ENCODE data around the gene DLG1.
"Not testable (repeated sequence)": the region's sequence is repeated elsewhere in the genome, so short reads cannot be mapped to it uniquely, and the experiment has no call there.

DLG1 gene

DNA sequence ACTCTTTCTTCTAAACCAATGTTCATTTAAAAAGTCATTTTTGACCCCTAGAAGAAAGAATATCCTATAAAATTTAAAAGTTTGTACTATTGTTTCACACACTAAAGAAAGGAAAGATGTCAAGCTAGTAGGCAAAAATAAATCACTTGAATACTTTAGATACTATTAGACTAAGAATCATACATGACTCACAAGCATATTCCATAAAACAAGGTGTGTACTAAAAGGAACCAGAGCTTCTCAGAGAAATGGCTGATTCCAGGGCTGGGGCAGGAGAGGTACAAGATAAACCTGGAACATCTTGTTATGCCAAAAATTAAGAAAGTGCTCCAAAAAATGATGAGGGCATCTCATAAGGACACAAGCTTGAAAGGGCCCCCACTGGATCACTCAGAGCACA, 8.7 kb downstream of the DLG1 start:
- no peak for DNase-seq (ENCODE audit: low read depth in 2 of 2)

DNA sequence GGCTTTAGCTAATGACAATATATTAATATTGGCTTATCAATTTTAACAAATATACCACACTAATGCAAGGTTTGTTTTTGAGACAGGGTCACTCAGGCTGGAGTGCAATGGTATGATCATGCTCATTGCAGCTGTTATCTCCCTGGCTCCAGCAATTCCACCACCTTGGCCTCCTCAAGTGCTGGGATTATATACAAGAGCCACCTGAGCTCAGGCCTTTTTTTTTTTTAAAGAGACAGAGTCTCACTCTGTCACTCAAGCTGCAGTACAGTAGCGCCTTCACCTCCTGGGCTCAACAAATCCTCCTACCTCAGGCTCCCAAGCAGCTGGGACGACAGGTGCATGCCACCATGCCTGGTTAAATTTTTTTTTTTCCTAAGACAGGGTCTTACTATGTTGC, 11.7 kb downstream of the DLG1 start:
- no peak for DNase-seq (ENCODE audit: low read depth in 2 of 2)

DNA sequence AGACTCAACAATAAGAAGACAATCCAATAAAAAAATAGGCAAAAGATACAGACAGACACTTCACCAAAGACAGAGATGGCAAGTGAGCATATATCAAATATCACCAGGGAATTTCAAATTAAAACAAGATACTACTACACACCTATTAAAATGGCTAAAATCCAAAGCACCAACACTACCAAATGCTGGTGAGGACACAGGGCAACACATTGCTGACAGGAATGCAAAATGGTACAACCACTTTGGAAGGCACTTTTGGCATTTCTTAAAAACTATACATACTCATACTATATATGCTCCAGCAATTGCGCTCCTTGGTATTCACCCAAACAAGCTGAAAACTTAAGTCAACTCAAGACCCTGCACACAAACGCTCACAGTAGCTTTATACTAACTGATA, 12.9 kb downstream of the DLG1 start:
- DNase-seq (ENCODE audit: low read depth in 2 of 2) = no peak

DNA sequence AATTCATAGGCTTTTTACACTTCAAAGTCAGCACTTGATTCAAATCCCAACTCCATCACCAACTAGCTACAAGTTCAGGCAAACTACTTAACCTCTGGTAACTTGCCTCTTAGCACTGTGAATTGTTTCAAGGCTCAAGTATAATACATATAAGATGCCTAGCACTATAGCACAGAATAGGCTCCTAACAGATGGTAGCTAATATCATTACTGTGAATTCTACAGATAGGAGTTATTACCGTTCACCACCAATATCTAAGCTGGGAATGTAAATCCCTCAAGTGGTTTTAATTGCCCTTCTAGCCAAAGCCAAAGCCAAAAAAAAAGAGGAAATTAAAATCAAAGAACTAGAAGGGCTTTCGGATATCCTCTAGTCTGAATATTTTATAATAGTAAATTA, 15.4 kb downstream of the DLG1 start:
- no peak for DNase-seq (ENCODE audit: low read depth in 2 of 2)

DNA sequence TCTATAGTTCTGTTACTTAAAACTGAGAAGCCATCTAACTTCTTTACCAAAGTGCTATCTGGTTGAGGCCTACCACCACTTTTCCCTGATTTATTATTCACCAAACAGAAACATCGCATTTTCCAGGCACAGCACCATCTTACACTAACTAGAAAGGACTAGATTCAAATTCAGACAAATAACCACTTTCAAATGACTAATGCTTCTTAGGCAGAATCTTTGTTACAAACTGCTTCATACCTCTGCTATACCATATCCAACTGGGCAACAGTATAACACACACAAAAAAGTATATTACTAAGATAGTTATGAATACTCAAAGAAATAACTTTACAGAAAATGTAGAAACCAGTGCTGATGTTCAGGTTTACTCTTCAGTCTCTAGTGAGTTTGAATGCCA, 16.6 kb downstream of the DLG1 start:
- no peak for DNase-seq (ENCODE audit: low read depth in 2 of 2)

DNA sequence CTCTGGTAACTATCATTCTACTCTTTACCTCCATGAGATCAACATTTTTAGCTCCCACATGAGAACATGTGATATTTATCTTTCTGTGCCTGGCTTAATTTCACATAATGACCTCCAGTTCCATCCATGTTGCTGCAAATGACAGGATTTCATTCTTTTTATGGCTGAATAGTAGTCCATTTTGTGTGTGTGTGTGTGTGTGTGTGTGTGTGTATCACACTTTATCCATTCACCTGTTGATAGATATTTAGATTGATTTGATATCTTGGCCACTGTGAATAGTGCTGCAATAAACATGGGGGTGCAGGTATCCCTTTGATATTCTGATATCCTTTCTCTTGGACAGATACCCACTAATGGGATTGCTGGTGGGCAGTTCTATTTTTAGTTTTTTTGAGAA, 18.3 kb downstream of the DLG1 start:
- DNase-seq (ENCODE audit: low read depth in 2 of 2) = no peak

DNA sequence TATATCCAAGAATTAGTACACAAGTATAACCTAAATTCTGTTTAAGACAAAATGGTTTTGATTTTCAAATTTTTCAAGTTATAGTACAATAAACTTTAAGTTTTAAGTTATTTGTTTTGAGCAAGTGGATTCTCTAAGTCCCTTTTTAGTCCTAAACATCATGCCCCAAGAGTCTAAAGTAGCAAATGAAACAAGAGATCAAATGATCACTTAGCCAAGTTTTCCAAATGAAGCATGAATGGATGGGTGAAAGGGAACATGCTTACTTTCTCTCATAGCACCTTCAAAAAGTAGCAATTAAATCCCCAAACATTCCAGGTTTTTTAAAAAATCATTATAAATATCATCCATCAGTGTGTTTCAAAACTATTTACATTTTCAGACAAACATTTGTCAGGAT, 19.5 kb downstream of the DLG1 start:
- no peak for DNase-seq (ENCODE audit: low read depth in 2 of 2)

DNA sequence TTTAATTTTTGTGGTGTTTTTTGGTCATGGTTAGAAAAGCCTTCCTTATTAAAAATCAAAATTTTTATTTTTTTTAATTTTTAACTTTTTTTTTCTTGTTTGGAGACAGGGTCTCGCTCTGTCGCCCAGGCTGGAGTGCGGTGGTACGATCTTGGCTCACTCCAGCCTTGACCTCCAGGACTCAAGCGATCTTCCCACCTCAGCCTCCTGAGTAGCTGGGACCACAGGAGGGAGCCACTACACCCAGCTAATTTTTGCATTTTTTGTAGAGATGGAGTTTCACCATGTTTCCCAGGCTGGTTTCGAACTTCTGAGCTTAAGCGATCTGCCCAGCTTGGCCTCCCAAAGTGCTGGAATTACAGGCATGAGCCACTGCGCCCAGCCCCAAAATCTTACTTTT, 21.6 kb downstream of the DLG1 start:
- not testable (repeated sequence) for DNase-seq (ENCODE audit: low read depth in 2 of 2)

DNA sequence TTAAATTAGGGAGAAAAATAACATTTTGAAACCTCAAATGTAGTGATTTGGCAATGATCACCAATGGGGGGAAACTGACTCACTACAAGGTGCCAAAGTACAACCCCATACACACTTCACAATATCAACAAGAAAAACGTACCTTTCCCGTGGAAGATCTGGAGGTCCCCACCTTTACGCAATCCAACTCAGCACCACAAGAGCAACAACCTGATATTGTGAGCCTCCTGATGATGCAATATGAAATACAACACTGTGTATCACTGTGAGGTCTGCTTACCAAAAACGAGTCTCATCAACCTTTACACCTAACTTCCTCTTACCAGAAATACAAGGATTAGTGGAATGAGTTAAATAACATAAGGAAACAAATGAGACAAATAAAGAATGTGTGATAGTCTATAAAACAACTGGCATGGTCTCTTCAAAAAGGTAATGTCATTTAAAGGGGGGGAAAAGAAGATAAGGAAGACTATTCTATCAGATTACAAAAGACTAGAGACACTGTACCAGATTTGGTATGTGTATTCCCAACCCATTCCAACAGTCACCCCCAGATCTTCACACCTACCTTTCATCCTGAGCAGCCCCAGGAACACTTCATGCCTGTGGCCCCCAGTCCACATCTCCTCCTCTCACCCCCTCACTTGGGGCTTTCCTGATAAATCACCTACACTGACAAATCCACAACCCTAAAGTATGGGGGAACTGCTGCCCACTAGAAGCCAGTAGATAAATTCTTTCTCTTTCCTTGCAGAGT, 27.7 kb downstream of the DLG1 start:
- no peak for DNase-seq (ENCODE audit: low read depth in 2 of 2)

DNA sequence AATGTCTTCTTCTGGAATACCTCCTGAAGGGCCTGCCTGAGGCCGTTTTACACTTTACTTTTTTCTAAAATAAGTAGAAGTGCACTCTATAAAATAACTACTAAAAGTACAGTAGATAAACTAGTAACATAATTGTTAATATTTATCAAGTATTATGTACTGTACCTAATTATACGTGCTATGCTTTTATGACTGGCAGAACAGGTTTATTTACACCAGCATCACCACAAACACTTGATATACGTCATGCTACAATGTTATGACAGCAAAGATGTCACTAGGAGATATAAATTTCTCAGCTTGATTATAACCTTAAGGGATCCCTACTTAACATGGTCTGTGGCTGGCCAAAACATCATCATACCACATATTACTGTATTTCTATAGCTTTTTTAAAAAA, 29.4 kb downstream of the DLG1 start:
- DNase-seq (ENCODE audit: low read depth in 2 of 2) = no peak

DNA sequence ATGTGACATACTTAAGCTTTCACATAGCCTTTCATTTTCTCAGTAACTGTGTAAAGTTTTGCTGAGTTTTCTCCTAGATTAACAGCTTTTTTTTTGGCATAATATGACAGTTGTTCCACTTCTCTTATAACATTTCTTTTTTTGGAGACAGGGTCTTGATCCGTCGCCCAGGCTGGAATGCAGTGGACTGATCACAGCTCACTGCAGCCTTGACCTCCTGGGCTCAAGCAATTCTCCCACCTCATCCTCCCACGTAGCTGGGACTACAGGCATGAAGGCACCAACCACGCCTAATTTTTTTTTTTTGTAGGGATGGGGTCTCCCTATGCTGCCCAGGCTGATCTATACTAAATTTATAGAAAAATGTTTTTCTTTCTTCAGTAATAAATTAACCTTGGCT, 30.1 kb downstream of the DLG1 start:
- DNase-seq (ENCODE audit: low read depth in 2 of 2) = no peak

DNA sequence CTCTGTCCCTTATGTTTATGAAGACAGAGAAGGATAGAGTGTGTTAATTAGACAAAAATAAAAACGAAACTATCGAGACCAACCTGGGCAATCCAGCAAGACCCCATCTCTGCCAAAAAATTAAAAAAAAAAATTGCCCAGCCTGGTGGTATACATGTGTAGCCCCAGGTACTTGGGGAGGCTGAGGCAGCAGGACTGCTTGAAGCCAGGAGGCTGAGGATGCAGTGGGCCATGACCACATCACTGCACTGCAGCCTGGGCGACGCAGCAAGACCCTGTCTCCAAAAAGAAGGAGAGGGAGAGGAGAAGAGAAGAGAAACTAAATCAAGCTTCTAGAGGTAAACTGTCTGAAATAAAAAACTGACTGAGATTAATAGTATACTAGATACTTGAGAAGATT, 32.1 kb downstream of the DLG1 start:
- no peak for DNase-seq (ENCODE audit: low read depth in 2 of 2)

DNA sequence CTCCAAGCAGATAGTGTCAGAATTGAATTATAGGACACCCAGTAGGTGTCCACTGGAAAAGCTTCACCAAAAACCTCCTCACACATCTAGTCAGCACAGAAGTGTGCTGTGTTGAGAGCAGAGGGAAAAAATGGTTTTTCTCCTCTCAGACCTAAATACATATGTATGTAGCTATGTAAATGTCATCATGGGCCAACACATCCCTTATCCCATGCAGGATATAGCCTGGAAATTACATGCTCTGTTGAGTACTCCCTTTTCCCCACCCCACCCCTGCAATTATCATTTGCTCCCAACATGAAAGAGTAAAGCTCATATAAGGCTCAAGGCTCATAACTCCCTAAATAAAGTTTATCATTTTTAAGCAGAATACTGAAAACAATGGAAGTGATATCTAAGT, 35.7 kb downstream of the DLG1 start:
- DNase-seq (ENCODE audit: low read depth in 2 of 2) = no peak

DNA sequence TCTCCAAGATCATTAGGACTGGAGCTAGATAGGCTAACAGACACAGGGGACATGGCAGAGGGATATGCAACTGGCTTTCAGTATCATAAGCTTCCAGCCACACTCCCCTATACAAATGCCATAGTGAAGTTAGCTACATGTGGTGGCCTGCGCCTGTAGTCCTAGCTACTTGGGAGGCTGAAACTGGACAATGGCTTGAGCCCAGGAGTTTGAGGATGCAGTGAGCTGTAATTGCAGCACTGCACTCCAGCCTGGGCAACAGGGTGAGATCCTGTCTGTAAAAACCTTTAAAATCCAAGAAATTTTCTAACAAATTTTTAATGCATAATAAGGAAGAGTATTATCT, 37.3 kb downstream of the DLG1 start:
- DNase-seq (ENCODE audit: low read depth in 2 of 2) = no peak

DNA sequence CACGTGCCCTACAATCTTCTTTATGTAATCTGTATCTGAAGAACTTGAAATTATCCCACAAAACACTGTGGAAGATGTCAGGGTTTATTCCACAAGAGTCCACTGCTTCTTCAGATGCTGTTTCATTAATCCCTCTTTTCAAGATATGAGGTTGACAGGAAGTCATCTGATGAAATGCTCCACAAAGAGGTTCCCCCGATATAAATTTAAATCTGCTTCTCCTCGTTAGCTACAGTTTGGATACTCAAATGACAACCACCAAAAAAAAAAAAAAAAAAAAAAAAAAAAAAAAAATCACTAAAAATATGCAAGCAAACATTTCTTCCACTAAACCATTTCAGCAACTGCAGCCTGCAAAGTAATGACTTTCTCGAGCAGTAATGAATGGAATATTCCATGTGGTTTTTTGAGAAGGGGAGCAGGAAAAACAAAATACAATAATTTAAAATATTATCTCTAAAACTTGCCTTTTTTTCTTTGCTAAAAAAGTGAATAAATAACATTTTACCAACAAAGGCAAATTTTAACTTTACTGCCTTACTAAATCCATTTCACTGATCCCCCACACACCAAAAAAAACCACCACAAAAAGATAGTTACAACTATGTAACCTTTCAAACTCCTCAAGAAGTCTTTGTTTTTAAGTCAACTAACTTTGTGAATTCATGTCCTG, 37.8 kb downstream of the DLG1 start:
- no peak for DNase-seq (ENCODE audit: low read depth in 2 of 2)

DNA sequence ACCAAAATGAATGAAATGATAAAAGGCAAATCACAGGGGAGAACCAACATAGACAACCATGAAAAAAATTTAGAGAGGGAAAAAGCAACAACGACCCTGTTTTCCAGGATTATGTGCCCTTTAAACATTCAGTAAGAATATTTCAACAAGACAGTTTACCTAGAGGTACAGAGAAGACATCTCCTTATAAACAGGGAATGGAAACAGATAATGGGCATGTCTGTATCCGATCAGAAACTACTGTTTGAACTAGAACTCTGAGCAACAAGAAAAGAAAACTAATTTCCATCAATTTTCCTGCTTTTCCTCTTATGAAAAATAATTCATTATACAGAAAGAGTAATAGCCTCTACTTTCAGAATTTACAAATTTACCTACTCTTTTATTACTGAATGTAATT, 39.3 kb downstream of the DLG1 start:
- DNase-seq (ENCODE audit: low read depth in 2 of 2) = no peak

DNA sequence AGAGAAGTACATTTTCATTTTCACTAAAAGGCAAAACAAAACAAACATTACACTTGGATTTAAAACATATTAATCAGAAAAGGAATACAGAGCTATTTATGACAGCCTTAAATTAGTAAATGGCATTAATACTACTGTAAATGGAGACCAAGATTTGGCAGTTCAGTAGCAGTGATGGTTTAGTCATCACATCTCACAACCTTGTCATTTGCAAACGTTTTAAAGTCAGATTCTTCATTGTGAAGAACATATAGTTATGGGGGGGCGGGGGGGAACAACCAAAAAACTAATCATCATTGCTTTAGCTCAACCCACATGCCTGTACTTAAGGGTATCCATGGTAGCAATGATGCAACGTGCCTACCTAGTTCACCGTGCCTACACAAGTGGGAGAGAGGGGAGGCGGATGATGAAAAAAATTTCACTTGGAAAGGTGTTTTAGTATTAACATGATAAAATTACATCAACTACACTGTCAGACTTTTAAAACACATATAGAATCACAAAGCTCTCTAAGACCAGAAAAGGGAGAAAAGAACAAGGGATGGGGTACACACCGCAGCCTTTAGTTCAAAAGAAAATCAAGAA, 40.1 kb downstream of the DLG1 start:
- DNase-seq (ENCODE audit: low read depth in 2 of 2) = no peak

DNA sequence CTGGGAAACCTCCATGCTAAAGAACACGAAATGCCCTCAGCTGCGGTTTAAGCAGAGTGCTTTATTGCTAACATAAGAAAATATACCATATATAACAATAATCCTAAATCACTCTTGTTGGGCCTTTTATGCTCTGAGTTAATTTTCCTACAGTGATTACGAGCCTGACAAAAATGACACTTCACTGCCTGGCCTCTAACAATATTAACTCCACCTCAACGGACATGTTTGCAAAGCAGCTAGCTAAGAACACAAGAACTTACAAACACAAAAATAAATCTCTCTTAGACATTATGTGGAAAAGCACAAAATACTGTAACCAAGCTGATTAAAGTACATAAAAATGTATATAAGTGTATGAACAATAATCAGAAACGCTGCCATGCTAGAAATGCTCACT, 40.7 kb downstream of the DLG1 start:
- no peak for DNase-seq (ENCODE audit: low read depth in 2 of 2)

DNA sequence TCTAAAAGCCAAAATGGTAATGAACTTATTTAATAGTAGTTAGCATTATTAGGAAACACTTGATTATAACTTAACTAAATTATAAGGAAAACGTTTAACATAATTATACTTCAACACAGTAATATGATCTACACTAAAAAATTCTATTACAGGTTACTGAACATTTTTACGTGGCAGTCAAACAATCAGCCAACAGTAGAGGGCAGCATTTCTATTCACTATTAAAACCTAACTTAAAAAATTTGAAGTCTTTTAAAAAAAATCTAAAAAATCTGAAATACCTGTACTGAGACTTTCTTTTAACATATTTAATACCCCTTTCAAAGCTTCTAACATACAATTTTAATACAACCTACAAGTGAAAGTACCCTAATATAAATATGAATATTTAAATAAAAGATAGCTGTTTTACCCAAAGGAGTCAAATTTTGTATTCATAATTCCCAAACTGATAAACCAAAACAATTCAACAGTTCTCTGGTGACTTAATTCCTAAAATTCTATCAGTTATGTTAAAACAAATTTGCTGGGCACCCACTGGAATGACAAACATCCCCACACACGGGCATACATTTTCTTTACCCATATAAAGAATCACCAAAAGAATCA, 41.5 kb downstream of the DLG1 start:
- DNase-seq (ENCODE audit: low read depth in 2 of 2) = peak in 1 of 2 donors; percentile 8

DNA sequence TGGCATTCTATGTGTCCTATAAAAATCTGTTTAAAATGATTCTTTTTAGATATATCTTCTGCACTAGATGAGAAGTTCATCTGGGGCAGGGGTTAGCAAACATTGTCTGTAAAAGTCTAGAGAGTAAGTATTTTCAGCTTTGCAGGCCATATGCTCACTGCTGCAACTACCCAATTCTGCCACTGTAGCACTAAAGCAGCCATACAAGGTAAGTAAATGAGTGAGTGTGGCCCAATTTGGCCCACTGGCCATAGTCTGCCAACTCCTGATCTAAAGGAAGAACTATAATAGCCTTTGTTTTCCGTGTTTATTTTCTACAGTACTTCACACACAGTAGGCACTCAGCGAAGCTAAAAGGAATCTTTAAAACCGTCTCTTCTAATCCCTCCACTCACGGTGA, 42.3 kb downstream of the DLG1 start:
- DNase-seq (ENCODE audit: low read depth in 2 of 2) = no peak

DNA sequence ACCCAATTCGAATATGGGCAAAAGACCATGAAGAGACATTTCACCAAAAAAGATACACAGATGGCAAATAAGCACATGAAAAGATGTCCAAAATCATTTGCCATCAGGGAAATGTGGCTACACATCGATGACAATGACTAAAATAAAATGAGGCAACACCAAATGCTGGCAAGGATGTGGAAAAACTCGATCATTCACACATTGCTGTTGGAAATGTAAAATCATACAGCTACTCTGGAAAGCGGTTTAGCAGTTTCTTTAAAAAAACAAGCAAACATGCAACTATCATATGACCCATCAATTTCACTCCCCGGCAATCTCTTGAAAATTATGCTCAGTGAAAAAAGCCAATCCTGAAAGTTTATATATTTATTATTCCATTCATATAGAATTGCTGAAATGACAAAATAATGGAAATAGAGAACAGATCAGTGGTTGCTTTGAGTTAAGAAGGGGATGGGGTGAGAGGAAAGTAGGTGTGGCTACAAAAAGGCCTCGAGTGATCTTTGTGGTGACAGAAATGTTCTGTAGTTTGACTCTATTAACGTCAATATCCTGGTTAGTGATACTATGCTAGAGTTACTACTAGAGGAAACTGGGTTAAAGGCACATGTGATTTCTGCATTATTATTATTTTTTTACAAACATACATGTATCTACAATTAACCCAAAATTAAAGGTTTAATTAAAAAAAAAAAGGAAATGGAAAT, 45.0 kb downstream of the DLG1 start:
- DNase-seq (ENCODE audit: low read depth in 2 of 2) = no peak

DNA sequence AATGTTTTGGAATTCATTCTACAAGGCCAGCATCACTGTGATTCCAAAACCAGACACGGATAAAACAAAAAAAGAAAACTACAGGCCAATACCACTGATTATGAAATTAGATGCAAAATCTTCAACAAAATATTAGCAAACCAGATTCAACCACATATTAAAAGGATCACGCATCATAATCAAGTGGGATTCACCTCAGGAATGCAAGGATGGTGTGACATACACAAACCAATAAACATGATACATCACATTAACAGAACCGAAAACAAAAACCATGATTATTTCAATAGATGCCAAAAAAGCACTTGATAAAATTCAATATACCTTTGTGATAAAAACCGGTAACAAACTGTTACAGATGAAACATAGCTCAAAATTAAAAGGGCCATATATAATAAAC, 48.9 kb downstream of the DLG1 start:
- DNase-seq (ENCODE audit: low read depth in 2 of 2) = no peak

Measured in stimulated activated CD4-positive, alpha-beta T cell treated with anti-CD3 and anti-CD28 coated beads, Interleukin-15, amount 100 ng/mL, for 48 hours (primary cell).